H1 (cell line): ENCODE measurements around the gene TMEM51. TPM values are rescaled to one million over a fixed set of nuclear protein-coding genes. Genes with fewer than 3 reads are reported as not detected.

ENCODE experiments used
- CTCF ChIA-PET: fragments of 300-600 bp; sonication (Branson Sonifier 250); formaldehyde crosslinking; loops from one replicate; lab custom pipeline; 2021; ENCODE audit not compliant: partially characterized antibody; lab: Charles Lee
- POLR2A ChIA-PET: fragments of 300-600 bp; sonication (Branson Sonifier 250); formaldehyde crosslinking; loops from one replicate; lab custom pipeline; 2021; ENCODE audit warnings: inconsistent platforms; ENCODE audit not compliant: partially characterized antibody; lab: Charles Lee
- DNase-seq, 2 experiments: peaks; one replicate each; pipeline versions ENCODE4 v3.0.0 to v3.0.0-alpha.2; 2010 to 2022; ENCODE audit warnings: low spot score in 2 of 2, low read depth in 1 of 2, mixed read lengths in 1 of 2
- FAIRE-seq: peaks from 2 replicates; lab custom pipeline; 2011; peaks lifted over from hg19 to GRCh38; lab: Jason Lieb, UNC
- H2AFZ ChIP-seq: 2 replicates; pipeline ENCODE4 v1.8.1; 2012; ENCODE audit warnings: low read length, inconsistent platforms
- H2AK5ac ChIP-seq: 2 replicates; pipeline ENCODE4 v1.6.1; 2013; ENCODE audit warnings: low read depth, low read length
- H2BK120ac ChIP-seq: replicated peaks from 2 replicates; pipeline ENCODE3; 2013; ENCODE audit warnings: low read depth, low read length, inconsistent platforms
- H2BK12ac ChIP-seq: 2 replicates; pipeline ENCODE4 v1.6.1; 2013; ENCODE audit warnings: low read depth, low read length
- H2BK15ac ChIP-seq: 2 replicates; pipeline ENCODE4 v1.6.1; 2013; ENCODE audit warnings: low read length
- H2BK20ac ChIP-seq: 2 replicates; pipeline ENCODE4 v1.6.1; 2013; ENCODE audit warnings: low read length
- H2BK5ac ChIP-seq: 2 replicates; pipeline ENCODE4 v1.6.1; 2013; ENCODE audit warnings: low read depth, low read length
- H3K14ac ChIP-seq: 2 replicates; pipeline ENCODE4 v1.6.1; 2013; ENCODE audit warnings: inconsistent platforms; ENCODE audit not compliant: insufficient read length
- H3K18ac ChIP-seq: 2 replicates; pipeline ENCODE4 v1.6.1; 2013; ENCODE audit warnings: low read length; ENCODE audit errors: extremely low read depth
- H3K23ac ChIP-seq: 2 replicates; pipeline ENCODE4 v1.6.1; 2013; ENCODE audit warnings: inconsistent platforms; ENCODE audit not compliant: insufficient read length
- H3K23me2 ChIP-seq: 2 replicates; pipeline ENCODE4 v1.6.1; 2013; ENCODE audit warnings: low read depth, low read length
- H3K27ac ChIP-seq: 2 replicates; pipeline ENCODE4 v1.6.1; 2011; ENCODE audit warnings: low read depth, low read length, inconsistent platforms
- H3K27me3 ChIP-seq, 4 experiments: replicated peaks in 1 of 4; 1 replicate in 1 of 4; 2 replicates in 3 of 4; pipeline versions ENCODE4 v1.6.1 to v1.8.1; 2011 to 2013; ENCODE audit warnings: low read length in 3 of 4, mild to moderate bottlenecking in 3 of 4, inconsistent platforms in 2 of 4, mixed read lengths in 2 of 4, moderate library complexity in 1 of 4; ENCODE audit not compliant: control insufficient read depth in 3 of 4, insufficient read depth in 3 of 4; ENCODE audit errors: extremely low read depth in 1 of 4
- H3K36me3 ChIP-seq, 4 experiments: 2 replicates each; pipeline versions ENCODE4 v1.6.1 to v1.8.1; 2011 to 2013; ENCODE audit warnings: mild to moderate bottlenecking in 4 of 4, low read length in 3 of 4, moderate library complexity in 2 of 4, control low read depth in 1 of 4, inconsistent platforms in 1 of 4; ENCODE audit not compliant: insufficient read depth in 4 of 4, control insufficient read depth in 2 of 4
- H3K4ac ChIP-seq: replicated peaks from 2 replicates; pipeline ENCODE3; 2013; ENCODE audit warnings: low read length, low read depth, mixed read lengths, inconsistent platforms; ENCODE audit not compliant: insufficient read length
- H3K4me1 ChIP-seq, 4 experiments: replicated peaks in 1 of 4; 1 replicate in 1 of 4; 2 replicates in 3 of 4; pipeline versions ENCODE4 v1.6.1 to v1.8.1; 2011 to 2013; ENCODE audit warnings: low read length in 3 of 4, inconsistent platforms in 2 of 4, mixed read lengths in 1 of 4; ENCODE audit not compliant: insufficient read depth in 4 of 4, control insufficient read depth in 3 of 4
- H3K4me2 ChIP-seq, 2 experiments: 2 replicates each; pipeline versions ENCODE4 v1.6.1 to v1.8.1; 2011 to 2013; ENCODE audit warnings: low read depth in 2 of 2, low read length in 2 of 2, control low read depth in 1 of 2, inconsistent platforms in 1 of 2, mild to moderate bottlenecking in 1 of 2; ENCODE audit not compliant: insufficient read depth in 1 of 2
- H3K4me3 ChIP-seq, 4 experiments: fragments of 200-600, 300-600 bp in 1 of 4; sonication (generic), shearing (Covaris generic), sonication (Bioruptor Twin) in 1 of 4; 2 replicates each; pipeline versions ENCODE4 v1.5.1 to v1.8.1; 2011 to 2016; ENCODE audit warnings: low read length in 4 of 4, low read depth in 3 of 4, control low read depth in 2 of 4, inconsistent platforms in 2 of 4, mild to moderate bottlenecking in 2 of 4, mixed read lengths in 1 of 4, moderate library complexity in 1 of 4; ENCODE audit not compliant: insufficient read depth in 2 of 4; ENCODE audit errors: extremely low read depth in 1 of 4
- H3K56ac ChIP-seq: replicated peaks from 2 replicates; pipeline ENCODE3; 2013; ENCODE audit warnings: low read depth, mild to moderate bottlenecking, mixed read lengths, low read length, inconsistent platforms; ENCODE audit not compliant: insufficient read length
- H3K79me1 ChIP-seq: 2 replicates; pipeline ENCODE4 v1.6.1; 2013; ENCODE audit warnings: low read depth, low read length, control low read depth
- H3K79me2 ChIP-seq, 2 experiments: 2 replicates each; pipeline versions ENCODE4 v1.6.1 to v1.8.1; 2012 to 2013; ENCODE audit warnings: low read length in 2 of 2, mild to moderate bottlenecking in 2 of 2, inconsistent platforms in 1 of 2; ENCODE audit not compliant: insufficient read depth in 2 of 2, control insufficient read depth in 1 of 2
- H3K9ac ChIP-seq, 4 experiments: replicated peaks in 1 of 4; 1 replicate in 1 of 4; 2 replicates in 3 of 4; pipeline versions ENCODE4 v1.6.1 to v1.8.1; 2011 to 2013; ENCODE audit warnings: low read depth in 3 of 4, low read length in 3 of 4, control low read depth in 2 of 4, mild to moderate bottlenecking in 2 of 4, moderate library complexity in 2 of 4, inconsistent platforms in 1 of 4; ENCODE audit errors: extremely low read depth in 1 of 4
- H3K9me3 ChIP-seq, 2 experiments: 2 replicates each; pipeline versions ENCODE4 v1.6.1 to v1.8.1; 2012 to 2013; ENCODE audit warnings: mild to moderate bottlenecking in 2 of 2, moderate library complexity in 2 of 2, control low read depth in 1 of 2, inconsistent platforms in 1 of 2, low read depth in 1 of 2, low read length in 1 of 2, mixed read lengths in 1 of 2; ENCODE audit not compliant: insufficient read depth in 2 of 2
- H4K20me1 ChIP-seq, 2 experiments: replicated peaks in 1 of 2; 2 replicates each; pipeline versions ENCODE3 to v1.8.1; 2011 to 2013; ENCODE audit warnings: inconsistent platforms in 2 of 2, low read length in 2 of 2, mild to moderate bottlenecking in 1 of 2; ENCODE audit not compliant: insufficient read depth in 2 of 2, control insufficient read depth in 1 of 2
- H4K5ac ChIP-seq: 2 replicates; pipeline ENCODE4 v1.6.1; 2013; ENCODE audit warnings: low read length, low read depth, mixed read lengths, inconsistent platforms; ENCODE audit not compliant: insufficient read length
- H4K8ac ChIP-seq: 2 replicates; pipeline ENCODE4 v1.8.0; 2013; ENCODE audit warnings: mild to moderate bottlenecking, moderate library complexity, low read length, inconsistent platforms; ENCODE audit not compliant: insufficient read depth; ENCODE audit errors: extremely low read depth
- H4K91ac ChIP-seq: replicated peaks from 2 replicates; pipeline ENCODE3; 2013; ENCODE audit warnings: low read length, mixed read lengths, inconsistent platforms; ENCODE audit not compliant: insufficient read length
- TBP ChIP-seq: IDR thresholded peaks from 2 replicates; pipeline ENCODE4 v1.6.1; 2011; ENCODE audit warnings: low read depth, low read length, improper control_type of control experiment
- WGBS, 2 experiments: shearing (Covaris generic) in 1 of 2; methylation state at CpG; one replicate each; pipeline versions ENCODE4 v1.1.6 to v1.1.7; 2013 to 2015; ENCODE audit warnings: low lambda C conversion rate in 2 of 2, mixed read lengths in 2 of 2, inconsistent platforms in 1 of 2, low coverage in 1 of 2, missing lambda C conversion rate in 1 of 2; ENCODE audit not compliant: insufficient replicate concordance in 2 of 2, insufficient coverage in 1 of 2, insufficient read length in 1 of 2; ENCODE audit errors: extremely low coverage in 1 of 2, missing lambda C conversion rate in 1 of 2; 5-methylcytosine and 5-hydroxymethylcytosine counted together
- polyA plus RNA-seq, 7 experiments: library from polyadenylated mRNA; depleted of rRNA in 3 of 7; stranded (reverse) in 5 of 7; unstranded in 2 of 7; fragments of >200 nt in 5 of 7; fragments of 200-250 nt in 2 of 7; gene quantifications; 1 replicate in 5 of 7; 2 replicates in 1 of 7; 4 replicates in 1 of 7; pipeline versions ENCODE4 v1.2.1 to v1.2.3, GENCODE V29; 2011 to 2013; ENCODE audit warnings: missing spikeins in 2 of 7, mixed read lengths in 2 of 7
- total RNA-seq: library from RNA; stranded (reverse); fragmentation: NEBNext Ultra II Directional; extraction: Animal tissue kit (Norgen Biotek cat#: 25700); gene quantifications from 2 replicates; pipeline ENCODE4 v1.2.1, GENCODE V29; 2021
- TF ChIP-seq, protein P1 (sequence below), 3 experiments: IDR thresholded peaks; 1 replicate in 2 of 3; 2 replicates in 1 of 3; pipeline versions ENCODE4 v1.5.1 to v1.6.1; 2011; ENCODE audit warnings: low read length in 3 of 3, mild to moderate bottlenecking in 3 of 3, inconsistent platforms in 2 of 3, low read depth in 1 of 3, moderate library complexity in 1 of 3; ENCODE audit not compliant: insufficient read depth in 1 of 3; ENCODE audit errors: control extremely low read depth in 1 of 3

TMEM51 gene
- total and polyA plus RNA-seq, 2 of the 8 experiments (the other 6 are each of a cell fraction or from before 2014, with no cell fraction given) = 9.9 to 10.7 TPM

- Histone ChIP-seq H3K9ac (no peak overlapping the region), H3K9me3 (no peaks in the 10 kb centered on the region), H2BK5ac (no peak overlapping the region), H2BK20ac (no peak overlapping the region), H3K23ac (no peak overlapping the region), H3K4me2 (no peak overlapping the region), H3K79me2 (no peaks in the 10 kb centered on the region), H4K5ac (no peak overlapping the region), H2BK120ac (no peak overlapping the region), H3K79me1 (no peaks in the 10 kb centered on the region), H2AK5ac (no peak overlapping the region), H2AFZ (no peak overlapping the region), H3K4ac (peak overlapping the region; percentile 21), H3K18ac (no peak overlapping the region), H3K4me1 (peaks cover 0 to 4% (median 2%) of the 10 kb centered on the region in 4 experiments; a peak in 3 of 7 replicates), H4K91ac (no peak overlapping the region), H3K36me3 (no peaks in the 10 kb centered on the region), H3K27ac (no peak overlapping the region), H3K23me2 (no peaks in the 10 kb centered on the region), H2BK15ac (no peak overlapping the region), H4K8ac (no peak overlapping the region), H3K27me3 (no peaks in the 10 kb centered on the region), H2BK12ac (0 out of 2 replicates have a peak overlapping the region, but pooled peaks have one; percentile 12), H3K56ac (no peak overlapping the region), H4K20me1 (no peaks in the 10 kb centered on the region), H3K14ac (no peak overlapping the region), H3K4me3 (no peak overlapping the region)
- ChIA-PET POLR2A (no interaction called here), CTCF (interaction anchor here (1.1 to 4.7 kb wide), 4 partner anchors 12 to 103 kb away, joined by 3 to 45 read pairs (median 4); no protein-coding TSS in a partner anchor)
- DNase-seq (peak in 1 of 2 experiments; percentile 32), FAIRE-seq (no peak)
- TF ChIP-seq, protein P1, sequence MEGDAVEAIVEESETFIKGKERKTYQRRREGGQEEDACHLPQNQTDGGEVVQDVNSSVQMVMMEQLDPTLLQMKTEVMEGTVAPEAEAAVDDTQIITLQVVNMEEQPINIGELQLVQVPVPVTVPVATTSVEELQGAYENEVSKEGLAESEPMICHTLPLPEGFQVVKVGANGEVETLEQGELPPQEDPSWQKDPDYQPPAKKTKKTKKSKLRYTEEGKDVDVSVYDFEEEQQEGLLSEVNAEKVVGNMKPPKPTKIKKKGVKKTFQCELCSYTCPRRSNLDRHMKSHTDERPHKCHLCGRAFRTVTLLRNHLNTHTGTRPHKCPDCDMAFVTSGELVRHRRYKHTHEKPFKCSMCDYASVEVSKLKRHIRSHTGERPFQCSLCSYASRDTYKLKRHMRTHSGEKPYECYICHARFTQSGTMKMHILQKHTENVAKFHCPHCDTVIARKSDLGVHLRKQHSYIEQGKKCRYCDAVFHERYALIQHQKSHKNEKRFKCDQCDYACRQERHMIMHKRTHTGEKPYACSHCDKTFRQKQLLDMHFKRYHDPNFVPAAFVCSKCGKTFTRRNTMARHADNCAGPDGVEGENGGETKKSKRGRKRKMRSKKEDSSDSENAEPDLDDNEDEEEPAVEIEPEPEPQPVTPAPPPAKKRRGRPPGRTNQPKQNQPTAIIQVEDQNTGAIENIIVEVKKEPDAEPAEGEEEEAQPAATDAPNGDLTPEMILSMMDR (IDR thresholded peaks at IDR 0.05; ENCODE audit: control extremely low read depth in 1 of 3, insufficient read depth in 1 of 3, low read depth in 1 of 3, low read length in 3 of 3) = peak in 1 of 3 experiments; percentile 15; a peak in 2 of 4 replicates
- no peak for TF ChIP-seq TBP
- 93% methylated on average over 9 of the region's 9 CpGs; no CpG with 5 or more reads in 1 of the 2 experiments for WGBS, 2 experiments
Observed at GRCh38 chr1:15259622-15260007, 106.1 kb downstream of the TMEM51 start.
